H1 (cell line): Measurements from ENCODE around the gene ZNF775. TPM values are rescaled to one million over a fixed set of nuclear protein-coding genes. Genes with fewer than 3 reads are reported as not detected.

Experiments used
- CBX5 ChIP-seq: fragments of 300-800, 300-1000 bp; sonication (generic); IDR thresholded peaks from 2 replicates; pipeline ENCODE4 v1.7.1; 2016; ENCODE audit warnings: antibody characterized with exemption, low read length, low read depth
- GTF2F1 ChIP-seq: IDR thresholded peaks from 2 replicates; pipeline ENCODE4 v1.6.1; 2012; ENCODE audit warnings: low read depth, low read length, improper control_type of control experiment, borderline replicate concordance
- JUN ChIP-seq: IDR thresholded peaks from 2 replicates; pipeline ENCODE4 v1.6.1; 2011; ENCODE audit warnings: low read depth, mild to moderate bottlenecking, improper control_type of control experiment, low read length
- POLR2A ChIP-seq, 2 experiments: IDR thresholded peaks; 1 replicate in 1 of 2; 2 replicates in 1 of 2; pipeline ENCODE4 v1.6.1; 2011; ENCODE audit warnings: low read depth in 2 of 2, low read length in 2 of 2, mild to moderate bottlenecking in 2 of 2; ENCODE audit errors: control extremely low read depth in 1 of 2
- POU5F1 ChIP-seq: IDR thresholded peaks from 2 replicates; pipeline ENCODE4 v1.6.1; 2011; ENCODE audit warnings: low read depth, mild to moderate bottlenecking, low read length, moderate library complexity
- TAF1 ChIP-seq: IDR thresholded peaks from 2 replicates; pipeline ENCODE4 v1.6.1; 2011; ENCODE audit warnings: mild to moderate bottlenecking, low read depth, low read length
- TBP ChIP-seq: IDR thresholded peaks from 2 replicates; pipeline ENCODE4 v1.6.1; 2011; ENCODE audit warnings: low read depth, low read length, improper control_type of control experiment
- TCF12 ChIP-seq: IDR thresholded peaks from 2 replicates; pipeline ENCODE4 v1.6.1; 2011; ENCODE audit warnings: low read depth, mild to moderate bottlenecking, low read length
- polyA plus RNA-seq, 7 experiments: library from polyadenylated mRNA; depleted of rRNA in 3 of 7; stranded (reverse) in 5 of 7; unstranded in 2 of 7; fragments of >200 nt in 5 of 7; fragments of 200-250 nt in 2 of 7; gene quantifications; 1 replicate in 5 of 7; 2 replicates in 1 of 7; 4 replicates in 1 of 7; pipeline versions ENCODE4 v1.2.1 to v1.2.3, GENCODE V29; 2011 to 2013; ENCODE audit warnings: missing spikeins in 2 of 7, mixed read lengths in 2 of 7
- total RNA-seq: library from RNA; stranded (reverse); fragmentation: NEBNext Ultra II Directional; extraction: Animal tissue kit (Norgen Biotek cat#: 25700); gene quantifications from 2 replicates; pipeline ENCODE4 v1.2.1, GENCODE V29; 2021
- TF ChIP-seq, protein P1 (sequence below): IDR thresholded peaks from 2 replicates; pipeline ENCODE4 v1.6.1; 2012; ENCODE audit warnings: inconsistent platforms
- TF ChIP-seq, protein P2 (sequence below): fragments of 300-600 bp; sonication (generic); IDR thresholded peaks from 2 replicates; pipeline ENCODE4 v1.7.1; 2012; ENCODE audit warnings: low read length, moderate library complexity, mild to moderate bottlenecking, inconsistent platforms; ENCODE audit not compliant: insufficient replicate concordance

ZNF775 gene
- total and polyA plus RNA-seq, 2 of the 8 experiments (the other 6 are each of a cell fraction or from before 2014, with no cell fraction given), result 13.6 to 21.5 TPM

DNA sequence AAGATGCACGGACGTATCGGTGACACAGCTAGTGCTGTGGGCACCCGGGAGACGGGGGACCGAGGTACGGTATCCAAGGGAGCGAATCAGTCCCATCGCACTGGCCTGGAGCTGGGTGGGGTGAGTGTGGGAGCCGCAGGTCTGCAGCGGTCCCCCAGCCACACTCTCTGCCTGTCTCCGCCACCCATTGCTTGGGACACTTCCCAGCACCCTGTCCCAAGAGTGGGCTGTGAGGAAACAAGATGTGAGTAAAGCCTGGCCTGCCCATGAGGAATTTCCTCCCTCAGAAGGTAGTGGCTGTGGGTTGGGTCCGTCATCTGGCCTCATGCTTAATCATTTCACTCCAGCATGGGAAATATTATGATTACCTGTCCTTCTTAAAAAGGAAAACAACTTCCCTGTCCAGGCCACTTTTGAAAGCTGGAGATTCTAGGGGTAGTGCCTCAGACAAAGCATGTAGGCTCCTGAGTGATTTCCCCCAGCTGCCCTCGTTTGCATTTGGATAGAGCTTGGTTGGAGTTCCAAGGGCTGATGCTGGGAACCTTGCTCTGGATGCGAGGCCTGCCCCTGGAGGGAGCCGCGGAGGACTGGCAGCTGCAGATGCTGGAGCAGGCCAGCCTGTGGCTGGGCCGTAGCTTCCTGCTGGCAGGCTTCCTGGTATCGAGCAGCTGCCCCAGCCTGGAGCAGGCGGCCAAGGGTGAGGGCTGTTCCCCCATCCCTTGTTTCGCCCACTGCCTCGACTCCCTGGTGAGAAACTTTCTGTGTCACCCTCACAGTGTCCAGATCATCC is 49.6 kb upstream of the ZNF775 start (continued):
- TF ChIP-seq, protein P1, sequence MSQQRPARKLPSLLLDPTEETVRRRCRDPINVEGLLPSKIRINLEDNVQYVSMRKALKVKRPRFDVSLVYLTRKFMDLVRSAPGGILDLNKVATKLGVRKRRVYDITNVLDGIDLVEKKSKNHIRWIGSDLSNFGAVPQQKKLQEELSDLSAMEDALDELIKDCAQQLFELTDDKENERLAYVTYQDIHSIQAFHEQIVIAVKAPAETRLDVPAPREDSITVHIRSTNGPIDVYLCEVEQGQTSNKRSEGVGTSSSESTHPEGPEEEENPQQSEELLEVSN, result peak; percentile 39
- TF ChIP-seq CBX5, result no peak
- TF ChIP-seq, protein P2, sequence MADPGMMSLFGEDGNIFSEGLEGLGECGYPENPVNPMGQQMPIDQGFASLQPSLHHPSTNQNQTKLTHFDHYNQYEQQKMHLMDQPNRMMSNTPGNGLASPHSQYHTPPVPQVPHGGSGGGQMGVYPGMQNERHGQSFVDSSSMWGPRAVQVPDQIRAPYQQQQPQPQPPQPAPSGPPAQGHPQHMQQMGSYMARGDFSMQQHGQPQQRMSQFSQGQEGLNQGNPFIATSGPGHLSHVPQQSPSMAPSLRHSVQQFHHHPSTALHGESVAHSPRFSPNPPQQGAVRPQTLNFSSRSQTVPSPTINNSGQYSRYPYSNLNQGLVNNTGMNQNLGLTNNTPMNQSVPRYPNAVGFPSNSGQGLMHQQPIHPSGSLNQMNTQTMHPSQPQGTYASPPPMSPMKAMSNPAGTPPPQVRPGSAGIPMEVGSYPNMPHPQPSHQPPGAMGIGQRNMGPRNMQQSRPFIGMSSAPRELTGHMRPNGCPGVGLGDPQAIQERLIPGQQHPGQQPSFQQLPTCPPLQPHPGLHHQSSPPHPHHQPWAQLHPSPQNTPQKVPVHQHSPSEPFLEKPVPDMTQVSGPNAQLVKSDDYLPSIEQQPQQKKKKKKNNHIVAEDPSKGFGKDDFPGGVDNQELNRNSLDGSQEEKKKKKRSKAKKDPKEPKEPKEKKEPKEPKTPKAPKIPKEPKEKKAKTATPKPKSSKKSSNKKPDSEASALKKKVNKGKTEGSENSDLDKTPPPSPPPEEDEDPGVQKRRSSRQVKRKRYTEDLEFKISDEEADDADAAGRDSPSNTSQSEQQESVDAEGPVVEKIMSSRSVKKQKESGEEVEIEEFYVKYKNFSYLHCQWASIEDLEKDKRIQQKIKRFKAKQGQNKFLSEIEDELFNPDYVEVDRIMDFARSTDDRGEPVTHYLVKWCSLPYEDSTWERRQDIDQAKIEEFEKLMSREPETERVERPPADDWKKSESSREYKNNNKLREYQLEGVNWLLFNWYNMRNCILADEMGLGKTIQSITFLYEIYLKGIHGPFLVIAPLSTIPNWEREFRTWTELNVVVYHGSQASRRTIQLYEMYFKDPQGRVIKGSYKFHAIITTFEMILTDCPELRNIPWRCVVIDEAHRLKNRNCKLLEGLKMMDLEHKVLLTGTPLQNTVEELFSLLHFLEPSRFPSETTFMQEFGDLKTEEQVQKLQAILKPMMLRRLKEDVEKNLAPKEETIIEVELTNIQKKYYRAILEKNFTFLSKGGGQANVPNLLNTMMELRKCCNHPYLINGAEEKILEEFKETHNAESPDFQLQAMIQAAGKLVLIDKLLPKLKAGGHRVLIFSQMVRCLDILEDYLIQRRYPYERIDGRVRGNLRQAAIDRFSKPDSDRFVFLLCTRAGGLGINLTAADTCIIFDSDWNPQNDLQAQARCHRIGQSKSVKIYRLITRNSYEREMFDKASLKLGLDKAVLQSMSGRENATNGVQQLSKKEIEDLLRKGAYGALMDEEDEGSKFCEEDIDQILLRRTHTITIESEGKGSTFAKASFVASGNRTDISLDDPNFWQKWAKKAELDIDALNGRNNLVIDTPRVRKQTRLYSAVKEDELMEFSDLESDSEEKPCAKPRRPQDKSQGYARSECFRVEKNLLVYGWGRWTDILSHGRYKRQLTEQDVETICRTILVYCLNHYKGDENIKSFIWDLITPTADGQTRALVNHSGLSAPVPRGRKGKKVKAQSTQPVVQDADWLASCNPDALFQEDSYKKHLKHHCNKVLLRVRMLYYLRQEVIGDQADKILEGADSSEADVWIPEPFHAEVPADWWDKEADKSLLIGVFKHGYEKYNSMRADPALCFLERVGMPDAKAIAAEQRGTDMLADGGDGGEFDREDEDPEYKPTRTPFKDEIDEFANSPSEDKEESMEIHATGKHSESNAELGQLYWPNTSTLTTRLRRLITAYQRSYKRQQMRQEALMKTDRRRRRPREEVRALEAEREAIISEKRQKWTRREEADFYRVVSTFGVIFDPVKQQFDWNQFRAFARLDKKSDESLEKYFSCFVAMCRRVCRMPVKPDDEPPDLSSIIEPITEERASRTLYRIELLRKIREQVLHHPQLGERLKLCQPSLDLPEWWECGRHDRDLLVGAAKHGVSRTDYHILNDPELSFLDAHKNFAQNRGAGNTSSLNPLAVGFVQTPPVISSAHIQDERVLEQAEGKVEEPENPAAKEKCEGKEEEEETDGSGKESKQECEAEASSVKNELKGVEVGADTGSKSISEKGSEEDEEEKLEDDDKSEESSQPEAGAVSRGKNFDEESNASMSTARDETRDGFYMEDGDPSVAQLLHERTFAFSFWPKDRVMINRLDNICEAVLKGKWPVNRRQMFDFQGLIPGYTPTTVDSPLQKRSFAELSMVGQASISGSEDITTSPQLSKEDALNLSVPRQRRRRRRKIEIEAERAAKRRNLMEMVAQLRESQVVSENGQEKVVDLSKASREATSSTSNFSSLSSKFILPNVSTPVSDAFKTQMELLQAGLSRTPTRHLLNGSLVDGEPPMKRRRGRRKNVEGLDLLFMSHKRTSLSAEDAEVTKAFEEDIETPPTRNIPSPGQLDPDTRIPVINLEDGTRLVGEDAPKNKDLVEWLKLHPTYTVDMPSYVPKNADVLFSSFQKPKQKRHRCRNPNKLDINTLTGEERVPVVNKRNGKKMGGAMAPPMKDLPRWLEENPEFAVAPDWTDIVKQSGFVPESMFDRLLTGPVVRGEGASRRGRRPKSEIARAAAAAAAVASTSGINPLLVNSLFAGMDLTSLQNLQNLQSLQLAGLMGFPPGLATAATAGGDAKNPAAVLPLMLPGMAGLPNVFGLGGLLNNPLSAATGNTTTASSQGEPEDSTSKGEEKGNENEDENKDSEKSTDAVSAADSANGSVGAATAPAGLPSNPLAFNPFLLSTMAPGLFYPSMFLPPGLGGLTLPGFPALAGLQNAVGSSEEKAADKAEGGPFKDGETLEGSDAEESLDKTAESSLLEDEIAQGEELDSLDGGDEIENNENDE, result no peak
- no peak for TF ChIP-seq TCF12
- no peak for TF ChIP-seq JUN
- TF ChIP-seq TAF1, result 0 out of 2 replicates have a peak, but pooled peaks have one; percentile 45
- TF ChIP-seq GTF2F1, result no peak
- TF ChIP-seq TBP, result peak; percentile 79
- TF ChIP-seq POU5F1, result 0 out of 2 replicates have a peak, but pooled peaks have one; percentile 23
- TF ChIP-seq POLR2A (IDR thresholded peaks at IDR 0.05; ENCODE audit: control extremely low read depth in 1 of 2, low read depth in 2 of 2, low read length in 2 of 2), result peak in 1 of 2 experiments; percentile 36; a peak in 1 of 3 replicates
